Thyroid gland (tissue), 4 donors: ENCODE data around the gene TM9SF3. TPM values are rescaled to one million over a fixed set of nuclear protein-coding genes. Genes with fewer than 3 reads are reported as not detected.

ENCODE experiments used
- DNase-seq, 2 donors: peaks; one replicate each; pipeline ENCODE4 v3.0.0-alpha.2; 2019
- H3K27ac ChIP-seq, 3 donors: fragments of 200-600 bp; sonication (generic); 1 replicate in 2 of 3; 2 replicates in 1 of 3; pipeline ENCODE4 v1.5.1; 2016 to 2019; ENCODE audit warnings: mild to moderate bottlenecking in 1 of 3, moderate library complexity in 1 of 3
- H3K27me3 ChIP-seq: fragments of 200-600 bp; sonication (generic); one replicate; pipeline ENCODE4 v1.5.1; 2019
- H3K36me3 ChIP-seq, 2 donors: fragments of 200-600 bp; sonication (generic); one replicate each; pipeline ENCODE4 v1.5.1; 2016 to 2019
- H3K4me1 ChIP-seq, 2 donors: fragments of 200-600 bp; sonication (generic); one replicate each; pipeline ENCODE4 v1.5.1; 2017 to 2019
- H3K4me3 ChIP-seq, 3 donors: fragments of 200-600 bp; sonication (generic); replicated peaks in 1 of 3; 1 replicate in 2 of 3; 2 replicates in 1 of 3; pipeline ENCODE4 v1.5.1; 2016; ENCODE audit warnings: mild to moderate bottlenecking in 1 of 3
- H3K9me3 ChIP-seq: fragments of 200-600 bp; sonication (generic); one replicate; pipeline ENCODE4 v1.5.1; 2017
- CTCF ChIP-seq, 6 experiments: fragments of 200-600 bp in 3 of 6; fragments of 450-650 bp in 3 of 6; sonication (generic) in 3 of 6; IDR thresholded peaks; one replicate each; pipeline ENCODE4 v1.5.1; 2016 to 2019; ENCODE audit warnings: antibody characterized with exemption in 6 of 6, mild to moderate bottlenecking in 2 of 6, inconsistent platforms in 1 of 6, moderate library complexity in 1 of 6
- POLR2A ChIP-seq, 2 donors: fragments of 450-650 bp; IDR thresholded peaks; one replicate each; pipeline ENCODE4 v1.6.1; 2017; ENCODE audit warnings: antibody characterized with exemption in 2 of 2, mild to moderate bottlenecking in 2 of 2, moderate library complexity in 1 of 2
- WGBS, 2 donors: methylation state at CpG; one replicate each; pipeline ENCODE4 v1.1.5; 2017; 5-methylcytosine and 5-hydroxymethylcytosine counted together
- intact Hi-C: fragments of 100-400 bp; cut with DNase I; formaldehyde crosslinking; loops from one replicate; pipeline ENCODE4 v1.15.1; 2023
- total RNA-seq, 4 donors: library from RNA; depleted of rRNA; stranded (reverse); fragments of >200 nt; gene quantifications; one replicate each; pipeline ENCODE4 v1.2.3, GENCODE V29; 2016

TM9SF3 gene
- total RNA-seq, 4 donors from 2014 or later: 119 to 205 (median 151) TPM

- no peak for TF ChIP-seq POLR2A (IDR thresholded peaks at IDR 0.05)
- no peak for TF ChIP-seq CTCF (IDR thresholded peaks at IDR 0.05)
- Histone ChIP-seq H3K4me3 (no peak overlapping the region), H3K27me3 (no peaks in the 10 kb centered on the region), H3K4me1 (no peaks in the 10 kb centered on the region), H3K27ac (no peak overlapping the region), H3K36me3 (no peaks in the 10 kb centered on the region), H3K9me3 (no peaks in the 10 kb centered on the region)
- intact Hi-C loops: no loop called here
- no peak for DNase-seq
- 82 to 92% methylated on average over 11 to 12 of the region's 14 CpGs for WGBS, 2 donors
These were observed 98.5 kb downstream of the TM9SF3 start for GRCh38 chr10:96488161-96488935.

- H3K27me3 ChIP-seq: no peaks in the 10 kb centered on the region
- no peak overlapping the region for H3K27ac ChIP-seq
- H3K36me3 ChIP-seq: no peaks in the 10 kb centered on the region
- no peak overlapping the region for H3K4me3 ChIP-seq
- 71 to 75% methylated on average over 4 of the region's 4 CpGs for WGBS, 2 donors
- no peaks in the 10 kb centered on the region for H3K4me1 ChIP-seq
- DNase-seq: no peak
- intact Hi-C loops: no loop called here
- no peaks in the 10 kb centered on the region for H3K9me3 ChIP-seq
- no peak for TF ChIP-seq CTCF (IDR thresholded peaks at IDR 0.05)
- no peak for TF ChIP-seq POLR2A (IDR thresholded peaks at IDR 0.05)
These were observed 103.8 kb downstream of the TM9SF3 start for GRCh38 chr10:96482815-96483588.

- H3K27ac ChIP-seq: no peak overlapping the region
- TF ChIP-seq CTCF (IDR thresholded peaks at IDR 0.05) (no peak), POLR2A (IDR thresholded peaks at IDR 0.05) (no peak)
- intact Hi-C loops: no loop called here
- 79 to 83% methylated on average over 9 of the region's 9 CpGs for WGBS, 2 donors
- no peak for DNase-seq
- H3K9me3 ChIP-seq: no peaks in the 10 kb centered on the region
- no peaks in the 10 kb centered on the region for H3K27me3 ChIP-seq
- no peak overlapping the region for H3K4me3 ChIP-seq
- H3K4me1 ChIP-seq: no peaks in the 10 kb centered on the region
- H3K36me3 ChIP-seq: no peaks in the 10 kb centered on the region
These were observed 108.5 kb downstream of the TM9SF3 start for GRCh38 chr10:96478355-96478754.

GRCh38 chr10:96473866-96474265 lies 112.9 kb downstream of the TM9SF3 start:
- H3K36me3 ChIP-seq: no peaks in the 10 kb centered on the region
- no peaks in the 10 kb centered on the region for H3K4me1 ChIP-seq
- H3K27me3 ChIP-seq: no peaks in the 10 kb centered on the region
- no peak for DNase-seq
- intact Hi-C loops: no loop called here
- no peak overlapping the region for H3K4me3 ChIP-seq
- WGBS, 2 donors: 85% methylated on average over 9 of the region's 9 CpGs
- H3K27ac ChIP-seq: no peak overlapping the region
- no peaks in the 10 kb centered on the region for H3K9me3 ChIP-seq
- TF ChIP-seq POLR2A (IDR thresholded peaks at IDR 0.05) (no peak), CTCF (IDR thresholded peaks at IDR 0.05) (no peak)
